Sigmoid colon (tissue), 7 donors: ENCODE measurements around the gene METTL27. TPM values are rescaled to one million over a fixed set of nuclear protein-coding genes. Genes with fewer than 3 reads are reported as not detected.
"Not testable (repeated sequence)": the region's sequence is repeated elsewhere in the genome, so short reads cannot be mapped to it uniquely, and the experiment has no call there.

ENCODE experiments used
- DNase-seq: peaks from one replicate; pipeline ENCODE4 v3.0.0-alpha.2; 2019
- H3K27ac ChIP-seq, 4 donors: fragments of 200-600 bp; sonication (generic); one replicate each; pipeline ENCODE4 v1.5.1; 2016 to 2019; ENCODE audit warnings: mild to moderate bottlenecking in 1 of 4
- H3K27me3 ChIP-seq, 3 donors: fragments of 200-600 bp; sonication (generic); one replicate each; pipeline ENCODE4 v1.5.1; 2019; ENCODE audit warnings: mild to moderate bottlenecking in 1 of 3
- H3K36me3 ChIP-seq, 4 donors: fragments of 200-600 bp; sonication (generic); one replicate each; pipeline ENCODE4 v1.5.1; 2016 to 2019
- H3K4me1 ChIP-seq, 4 donors: fragments of 200-600 bp; sonication (generic); one replicate each; pipeline ENCODE4 v1.5.1; 2017 to 2019
- H3K4me3 ChIP-seq, 4 donors: fragments of 200-600 bp; sonication (generic); one replicate each; pipeline ENCODE4 v1.5.1; 2017 to 2019; ENCODE audit warnings: mild to moderate bottlenecking in 2 of 4, moderate library complexity in 1 of 4
- H3K9me3 ChIP-seq, 4 donors: fragments of 200-600 bp in 3 of 4; sonication (generic) in 3 of 4; one replicate each; pipeline versions ENCODE4 v1.5.1 to v1.6.1; 2013 to 2019
- CTCF ChIP-seq, 4 experiments: fragments of 450-650 bp in 3 of 4; fragments of 200-600 bp in 1 of 4; IDR thresholded peaks; one replicate each; pipeline ENCODE4 v1.5.1; 2016 to 2019; ENCODE audit warnings: antibody characterized with exemption in 4 of 4, mild to moderate bottlenecking in 3 of 4, moderate library complexity in 2 of 4
- EP300 ChIP-seq, 4 donors: sonication (generic); formaldehyde crosslinking; IDR thresholded peaks; one replicate each; pipeline ENCODE4 v1.6.1; 2017; ENCODE audit warnings: antibody characterized with exemption in 4 of 4
- POLR2A ChIP-seq, 2 donors: fragments of 450-650 bp; IDR thresholded peaks; one replicate each; pipeline ENCODE4 v1.6.1; 2016; ENCODE audit warnings: antibody characterized with exemption in 2 of 2, mild to moderate bottlenecking in 2 of 2, moderate library complexity in 2 of 2
- POLR2AphosphoS5 ChIP-seq, 4 donors: sonication (generic); formaldehyde crosslinking; IDR thresholded peaks; one replicate each; pipeline ENCODE4 v1.6.1; 2017; ENCODE audit warnings: antibody characterized with exemption in 4 of 4
- WGBS, 2 donors: extraction: QIAGEN DNeasy Blood & Tissue Kit; methylation state at CpG; one replicate each; pipeline ENCODE4 v1.1.7; 2013; 5-methylcytosine and 5-hydroxymethylcytosine counted together
- intact Hi-C: fragments of 100-400 bp; cut with DNase I; formaldehyde crosslinking; loops from one replicate; pipeline ENCODE4 v1.15.1; 2023
- polyA plus RNA-seq, 3 donors: library from polyadenylated mRNA; stranded (reverse); fragments of 200-250 nt; gene quantifications; one replicate each; pipeline ENCODE4 v1.2.3, GENCODE V29; 2013
- total RNA-seq, 4 donors: library from RNA; depleted of rRNA; stranded (reverse); fragments of >200 nt; gene quantifications; one replicate each; pipeline ENCODE4 v1.1.0, GENCODE V29; 2016
- donor health status: healthy with polysubstance abuse.
- donor health status: Bipolar disorder and iron deficiency.
- donor health status: healthy.

Gene METTL27
- total and polyA plus RNA-seq, 7 donors: 0.99 to 12.3 (median 2.9) TPM

DNA sequence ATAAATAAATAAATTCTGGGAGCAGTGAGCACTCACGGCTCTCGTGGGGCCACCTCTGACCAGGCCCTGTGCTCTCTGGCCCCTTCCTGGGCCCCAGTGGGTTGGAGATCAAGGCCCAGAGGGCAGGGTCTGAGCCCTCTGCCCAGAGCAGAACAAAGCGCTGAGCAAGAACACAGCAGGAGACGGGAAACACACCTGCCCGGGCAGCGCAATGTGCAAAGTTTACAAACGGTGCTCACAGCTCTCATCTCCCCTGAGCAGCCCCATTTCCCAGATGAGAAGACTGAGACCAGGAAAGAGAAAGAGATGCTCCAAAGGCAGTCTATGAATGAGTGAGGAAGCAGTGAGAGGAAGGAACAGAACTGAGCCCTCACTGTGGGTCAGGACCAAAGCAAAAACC is 3.0 kb downstream of the METTL27 start:
- Histone ChIP-seq H3K4me1 (peaks cover 0 to 17% (median 12%) of the 10 kb centered on the region in 4 donors), H3K4me3 (no peak overlapping the region), H3K9me3 (no peaks in the 10 kb centered on the region), H3K36me3 (no peaks in the 10 kb centered on the region), H3K27me3 (no peaks in the 10 kb centered on the region), H3K27ac (no peak overlapping the region)
- DNase-seq: no peak
- TF ChIP-seq EP300 (IDR thresholded peaks at IDR 0.05) (no peak), POLR2A (IDR thresholded peaks at IDR 0.05) (no peak), POLR2AphosphoS5 (IDR thresholded peaks at IDR 0.05) (no peak), CTCF (IDR thresholded peaks at IDR 0.05) (no peak)
- WGBS, 2 donors: 83 to 84% methylated on average over 7 of the region's 7 CpGs
- intact Hi-C loops: no loop called here

DNA sequence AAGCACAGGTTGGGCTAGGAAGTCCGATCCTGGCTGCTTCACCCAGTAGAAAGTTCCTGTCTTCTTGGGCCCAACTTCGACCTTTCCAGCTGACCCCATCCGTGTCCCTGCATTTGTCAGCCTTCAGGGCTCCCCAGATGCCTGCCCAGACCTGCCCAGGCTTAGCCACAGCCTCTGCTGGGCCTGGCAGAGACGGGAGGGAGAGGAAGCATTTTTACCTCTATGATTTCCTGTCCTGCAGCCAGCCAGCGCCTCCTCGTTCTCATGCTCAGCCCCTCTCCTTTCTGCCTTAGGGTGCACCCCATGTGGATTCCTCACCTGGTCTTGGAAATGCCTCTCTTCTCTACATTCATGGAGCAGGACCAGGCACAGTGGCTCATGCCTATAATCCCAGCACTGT is 3.7 kb downstream of the METTL27 start:
- WGBS, 2 donors: 55 to 65% methylated on average over 6 of the region's 6 CpGs
- TF ChIP-seq POLR2A (IDR thresholded peaks at IDR 0.05) (no peak), EP300 (IDR thresholded peaks at IDR 0.05) (no peak), CTCF (IDR thresholded peaks at IDR 0.05) (no peak), POLR2AphosphoS5 (IDR thresholded peaks at IDR 0.05) (no peak)
- DNase-seq: no peak
- H3K9me3 ChIP-seq: no peaks in the 10 kb centered on the region
- H3K4me1 ChIP-seq: peaks cover 0 to 17% (median 12%) of the 10 kb centered on the region in 4 donors
- intact Hi-C loops: no loop called here
- H3K4me3 ChIP-seq: no peak overlapping the region
- H3K27ac ChIP-seq: no peak overlapping the region
- no peaks in the 10 kb centered on the region for H3K36me3 ChIP-seq
- H3K27me3 ChIP-seq: no peaks in the 10 kb centered on the region

- H3K27me3 ChIP-seq, DNase-seq, H3K4me3 ChIP-seq, H3K9me3 ChIP-seq, H3K36me3 ChIP-seq, H3K27ac ChIP-seq, intact Hi-C loops: not testable (repeated sequence)
- H3K4me1 ChIP-seq: peaks cover 0 to 11% (median 9%) of the 10 kb centered on the region in 4 donors
Observed at GRCh38 chr7:73837167-73837566, 5.1 kb downstream of the METTL27 start.

DNA sequence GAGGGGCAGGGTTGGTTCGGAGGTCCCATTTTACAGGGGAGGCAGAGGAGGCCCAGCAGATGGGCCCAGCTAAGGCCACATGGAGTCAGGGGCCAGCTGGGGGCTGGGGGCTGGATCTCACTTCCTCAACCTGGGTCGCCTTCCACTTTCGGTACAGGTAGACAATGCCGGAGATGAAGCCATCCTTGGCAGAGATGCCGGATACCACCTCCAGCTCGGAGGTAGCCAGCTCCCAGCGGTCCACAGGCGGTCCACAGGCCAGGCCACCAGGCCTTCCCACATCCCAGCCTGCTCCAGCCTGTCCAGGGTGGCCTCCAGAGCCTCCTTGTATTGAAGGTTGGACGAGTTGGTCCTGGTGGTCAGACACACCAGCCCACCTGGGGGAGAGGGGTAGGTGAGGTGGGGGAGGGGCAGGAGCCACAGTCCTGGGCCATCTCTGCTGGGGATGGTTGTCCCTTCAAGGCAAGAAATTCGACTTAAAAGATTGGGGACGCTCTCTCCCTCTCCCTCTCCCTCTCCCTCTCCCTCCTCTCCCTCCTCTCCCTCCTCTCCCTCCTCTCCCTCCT is 7.6 kb downstream of the METTL27 start:
- Histone ChIP-seq H3K4me3 (no peak overlapping the region), H3K9me3 (no peaks in the 10 kb centered on the region), H3K27me3 (peaks cover 0 to 11% (median 0%) of the 10 kb centered on the region in 3 donors), H3K4me1 (no peaks in the 10 kb centered on the region), H3K36me3 (no peaks in the 10 kb centered on the region), H3K27ac (no peak overlapping the region)
- DNase-seq: no peak
- 81 to 86% methylated on average over 11 of the region's 11 CpGs for WGBS, 2 donors
- TF ChIP-seq POLR2A (IDR thresholded peaks at IDR 0.05) (no peak), CTCF (IDR thresholded peaks at IDR 0.05) (no peak), POLR2AphosphoS5 (IDR thresholded peaks at IDR 0.05) (no peak), EP300 (IDR thresholded peaks at IDR 0.05) (no peak)
- intact Hi-C loops: no loop called here

DNA sequence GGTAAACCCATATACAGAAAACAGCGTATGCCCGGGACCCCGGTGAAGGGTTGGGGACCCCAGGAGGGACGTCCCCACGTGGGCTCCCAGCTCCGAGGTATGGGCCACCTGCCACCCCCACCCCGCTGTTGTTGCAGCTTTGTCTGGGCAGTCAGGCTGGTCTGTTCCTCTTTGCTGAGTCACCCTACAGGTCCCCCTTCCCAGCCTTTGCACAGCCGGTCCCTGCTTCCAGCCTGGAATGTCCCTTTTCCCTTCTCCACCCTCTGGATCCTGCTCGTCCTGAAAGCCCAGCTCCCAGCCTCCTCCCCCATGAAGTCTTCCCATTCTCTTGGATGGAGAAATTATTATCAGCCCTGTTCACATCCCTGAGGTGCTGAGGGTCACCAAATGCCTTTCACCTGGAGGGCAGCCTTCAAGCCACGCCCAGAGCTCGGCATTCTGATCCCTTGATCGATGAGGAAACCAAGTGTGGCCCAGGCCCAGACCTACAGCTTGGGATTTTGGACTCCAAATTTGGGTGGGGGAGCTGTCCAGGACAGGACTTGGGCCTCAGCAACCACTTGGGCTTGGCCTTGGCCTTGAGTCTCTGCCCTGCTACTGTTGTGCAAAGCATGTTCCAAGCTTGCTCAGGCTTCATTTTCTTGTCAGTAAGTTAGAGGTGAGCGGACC is 8.9 kb downstream of the METTL27 start:
- 18 to 55% methylated on average over 13 of the region's 13 CpGs for WGBS, 2 donors
- H3K36me3 ChIP-seq: no peaks in the 10 kb centered on the region
- DNase-seq: no peak
- intact Hi-C loops: no loop called here
- no peak overlapping the region for H3K27ac ChIP-seq
- no peak for TF ChIP-seq POLR2AphosphoS5 (IDR thresholded peaks at IDR 0.05)
- TF ChIP-seq POLR2A (IDR thresholded peaks at IDR 0.05): peak in 1 of 2 donors; percentile 13
- H3K4me1 ChIP-seq: peaks cover 0 to 2% (median under 1%) of the 10 kb centered on the region in 4 donors
- no peaks in the 10 kb centered on the region for H3K9me3 ChIP-seq
- H3K4me3 ChIP-seq: no peak overlapping the region
- peaks cover 0 to 11% (median 0%) of the 10 kb centered on the region in 3 donors for H3K27me3 ChIP-seq
